Stimulated activated CD8-positive, alpha-beta memory T cell treated with anti-CD3 and anti-CD28 coated beads, Interleukin-12 subunit alpha, Interleukin-12 subunit beta, amount 100 ng/mL, for 24 hours (primary cell): ENCODE results near the gene AVPR1B.

Experiments used
- DNase-seq: peaks from one replicate; pipeline ENCODE4 v3.0.0-alpha.2; 2020; ENCODE audit errors: extremely low read depth

AVPR1B gene, protein sequence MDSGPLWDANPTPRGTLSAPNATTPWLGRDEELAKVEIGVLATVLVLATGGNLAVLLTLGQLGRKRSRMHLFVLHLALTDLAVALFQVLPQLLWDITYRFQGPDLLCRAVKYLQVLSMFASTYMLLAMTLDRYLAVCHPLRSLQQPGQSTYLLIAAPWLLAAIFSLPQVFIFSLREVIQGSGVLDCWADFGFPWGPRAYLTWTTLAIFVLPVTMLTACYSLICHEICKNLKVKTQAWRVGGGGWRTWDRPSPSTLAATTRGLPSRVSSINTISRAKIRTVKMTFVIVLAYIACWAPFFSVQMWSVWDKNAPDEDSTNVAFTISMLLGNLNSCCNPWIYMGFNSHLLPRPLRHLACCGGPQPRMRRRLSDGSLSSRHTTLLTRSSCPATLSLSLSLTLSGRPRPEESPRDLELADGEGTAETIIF

DNA sequence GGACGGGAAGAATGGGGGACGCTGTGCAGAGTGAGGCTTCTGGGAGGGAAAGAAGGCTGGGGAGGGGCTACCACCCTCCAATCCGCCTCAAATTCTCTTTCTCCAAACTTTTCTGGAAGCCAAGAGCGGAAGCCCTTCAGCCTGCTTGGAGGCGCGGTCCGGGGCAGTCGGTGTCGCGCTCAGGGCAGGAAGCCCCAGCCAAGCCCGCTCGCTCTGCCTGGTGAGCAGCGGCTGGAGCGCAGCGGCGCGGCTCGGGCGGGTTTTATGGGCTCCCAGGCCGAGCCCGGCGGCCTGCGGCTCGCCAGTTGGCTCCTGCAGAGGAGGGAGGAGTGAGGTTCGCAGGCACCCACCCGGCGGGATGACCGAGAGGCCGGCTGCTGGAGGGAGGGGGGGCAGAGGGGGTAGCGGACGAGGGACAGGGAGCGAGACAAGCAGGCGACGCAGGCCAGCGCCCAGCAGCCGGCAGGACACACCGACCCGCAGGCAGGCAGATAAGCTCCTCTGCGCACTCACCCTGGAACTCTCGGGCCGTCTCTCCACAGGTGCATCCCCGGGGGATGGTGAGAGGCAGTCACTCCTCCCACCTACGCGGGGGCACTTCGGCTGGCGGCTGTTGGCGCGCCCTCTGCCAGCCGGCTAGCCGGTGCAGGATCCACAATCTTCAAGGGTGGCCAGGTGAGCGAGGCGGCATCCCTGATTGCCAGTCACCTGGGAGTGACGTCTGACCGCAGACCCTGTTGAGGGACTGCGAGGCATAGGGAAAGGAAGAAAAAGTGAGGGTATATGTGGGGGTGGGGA, at the start of gene AVPR1B:
Gene AVPR1B, minus strand, starts transcription at position 238 of the 798 bp plus-strand sequence. CDS start 498 bp downstream, outside the sequence.
- DNase-seq: no peak

DNA sequence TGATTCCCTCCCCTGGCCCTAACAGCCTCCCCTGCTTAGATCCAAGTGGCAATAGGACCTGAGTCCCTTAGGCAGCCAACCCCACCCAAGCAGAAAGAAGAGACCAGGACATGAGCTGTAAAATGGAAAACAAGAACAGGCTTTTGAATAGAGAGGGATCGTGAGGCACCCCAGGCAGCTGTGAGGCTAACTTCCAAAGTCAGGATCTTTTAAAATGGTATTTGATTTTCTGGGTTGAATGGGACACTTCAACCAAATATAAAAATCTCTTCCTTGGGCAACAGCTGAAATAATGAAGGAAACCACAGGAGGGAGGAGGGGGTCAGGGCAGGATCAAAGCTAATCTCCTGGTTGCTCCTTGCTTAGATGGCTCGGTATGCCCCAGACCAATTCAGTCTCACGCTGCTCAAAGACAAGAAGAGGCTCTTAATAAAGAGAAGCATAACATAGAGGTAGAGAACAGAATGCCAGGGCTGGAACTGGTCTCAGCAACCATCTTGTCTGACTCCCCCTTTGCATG, 28.6 kb upstream of the AVPR1B start:
- DNase-seq: no peak

DNA sequence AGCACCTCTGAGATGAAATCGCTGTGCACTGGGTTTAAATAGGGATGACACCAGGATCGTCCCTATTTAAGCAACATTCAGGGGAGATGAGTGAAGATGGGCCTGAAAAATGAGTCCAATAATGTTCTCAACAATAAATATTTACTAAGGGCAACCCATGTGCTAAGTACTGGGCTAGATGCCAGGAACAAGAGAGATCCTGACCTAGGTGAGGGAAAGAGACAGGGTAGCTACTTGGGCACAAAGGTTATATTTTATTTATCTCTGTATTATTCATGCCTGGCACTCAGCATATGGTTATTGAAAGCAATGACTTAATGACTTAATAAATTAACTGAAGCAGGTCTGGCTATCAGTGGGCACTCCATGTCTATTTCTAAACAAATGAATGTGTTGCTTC, 27.4 kb upstream of the AVPR1B start:
- no peak for DNase-seq

DNA sequence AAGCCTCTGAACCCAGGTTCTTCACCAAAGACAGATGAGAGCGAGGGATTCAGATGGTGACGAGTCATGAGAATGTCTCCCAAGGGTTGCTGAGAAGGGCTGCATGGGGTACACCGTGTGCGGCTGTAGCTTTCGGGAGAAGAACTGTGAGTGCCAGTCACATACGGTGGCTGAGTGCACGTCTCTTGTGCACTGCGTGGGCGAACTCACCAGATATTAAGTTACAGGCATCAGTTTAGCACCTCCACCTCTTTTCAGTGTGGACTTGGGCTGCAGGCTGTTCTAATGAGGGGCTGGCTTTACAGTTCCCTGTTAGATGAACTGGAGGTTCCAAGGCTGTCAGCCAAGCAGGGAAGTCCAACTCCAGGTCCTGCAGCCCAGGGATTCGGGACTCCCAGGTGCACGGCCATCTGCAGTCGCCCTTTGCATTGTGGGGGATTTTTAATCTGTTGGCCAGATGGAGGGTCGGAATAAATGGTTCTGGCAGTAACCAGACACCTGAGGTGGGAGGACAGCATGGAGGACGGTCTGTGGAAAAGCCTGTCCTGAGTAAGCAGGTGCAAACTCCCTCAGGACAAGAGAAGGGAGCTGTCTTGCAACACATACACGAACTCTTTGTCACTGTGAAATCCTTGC, 26.5 kb upstream of the AVPR1B start:
- DNase-seq: no peak

DNA sequence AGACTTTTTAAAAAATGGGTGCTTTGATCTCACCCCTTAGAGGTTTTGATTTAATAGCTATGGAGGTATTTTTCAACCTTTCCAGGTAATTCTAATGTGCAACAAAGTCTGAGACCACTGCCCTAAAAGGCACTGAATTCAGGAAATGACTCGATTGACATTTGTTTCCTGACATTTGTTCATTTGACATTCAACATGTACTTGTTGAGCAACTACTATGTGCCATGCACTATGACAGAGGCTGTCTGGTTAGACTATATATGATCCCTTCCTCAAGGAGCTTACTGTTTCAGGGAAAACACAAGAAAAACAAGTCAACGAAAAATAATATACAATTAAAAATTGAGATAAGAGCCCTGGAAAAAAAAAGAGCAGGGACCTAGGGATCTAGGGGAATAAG, 25.6 kb upstream of the AVPR1B start:
- no peak for DNase-seq

DNA sequence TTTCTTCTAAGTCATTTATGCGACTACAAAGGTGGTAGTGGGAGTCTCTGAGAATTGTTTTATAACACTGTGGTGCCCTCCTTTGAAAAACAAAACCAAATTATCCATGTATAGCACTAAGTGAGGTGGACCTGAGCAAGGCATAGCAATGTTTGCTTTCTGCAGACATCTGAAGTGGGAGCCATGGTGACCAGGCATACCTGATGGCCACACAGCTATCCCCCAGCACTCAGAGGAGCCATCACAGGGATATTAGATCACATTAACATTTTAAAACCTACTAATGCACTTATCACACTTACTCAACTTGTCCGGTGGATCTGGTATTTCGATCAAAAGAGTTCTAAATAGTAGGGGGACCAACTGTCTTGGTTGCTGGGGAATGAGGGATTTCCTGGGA, 24.8 kb upstream of the AVPR1B start:
- DNase-seq: no peak

DNA sequence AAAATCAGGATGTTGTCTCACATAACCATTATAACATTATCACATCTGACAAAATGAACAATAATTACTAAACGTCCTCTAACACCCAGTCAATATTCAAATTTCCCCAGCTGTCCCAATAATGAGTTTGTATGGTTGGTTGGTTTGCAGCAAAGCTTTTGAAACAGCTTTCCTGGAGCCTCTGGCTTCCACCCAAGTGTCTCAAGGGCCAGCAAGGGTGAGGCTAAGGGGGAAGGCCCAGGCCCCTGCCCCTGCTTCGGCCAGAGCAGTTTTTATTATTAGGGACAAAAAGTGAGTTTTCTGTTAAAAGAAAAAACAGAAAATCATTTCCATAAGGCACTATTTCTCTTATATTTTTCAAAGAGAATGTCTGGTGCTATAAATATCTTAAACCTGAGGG, 19.1 kb upstream of the AVPR1B start:
- no peak for DNase-seq

DNA sequence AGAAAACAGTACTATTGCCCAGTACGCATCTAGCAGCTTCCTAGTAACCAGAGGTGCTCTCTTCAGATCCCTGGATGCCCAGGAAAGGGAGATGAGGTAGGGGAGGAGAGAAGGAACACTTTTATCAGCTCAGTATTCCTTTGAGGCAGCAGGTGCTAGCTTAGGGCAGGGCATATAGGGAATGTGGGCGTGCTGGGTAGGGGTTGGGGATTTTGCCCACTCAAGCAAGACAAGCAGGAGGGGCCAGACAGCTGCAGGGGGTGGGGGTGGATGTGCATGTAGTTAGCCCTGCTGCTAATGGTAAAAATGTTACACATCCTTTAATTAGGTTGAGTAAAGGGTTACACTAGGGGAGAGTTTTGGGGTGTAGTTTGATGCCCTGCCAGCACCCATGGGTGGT, 18.1 kb upstream of the AVPR1B start:
- no peak for DNase-seq

DNA sequence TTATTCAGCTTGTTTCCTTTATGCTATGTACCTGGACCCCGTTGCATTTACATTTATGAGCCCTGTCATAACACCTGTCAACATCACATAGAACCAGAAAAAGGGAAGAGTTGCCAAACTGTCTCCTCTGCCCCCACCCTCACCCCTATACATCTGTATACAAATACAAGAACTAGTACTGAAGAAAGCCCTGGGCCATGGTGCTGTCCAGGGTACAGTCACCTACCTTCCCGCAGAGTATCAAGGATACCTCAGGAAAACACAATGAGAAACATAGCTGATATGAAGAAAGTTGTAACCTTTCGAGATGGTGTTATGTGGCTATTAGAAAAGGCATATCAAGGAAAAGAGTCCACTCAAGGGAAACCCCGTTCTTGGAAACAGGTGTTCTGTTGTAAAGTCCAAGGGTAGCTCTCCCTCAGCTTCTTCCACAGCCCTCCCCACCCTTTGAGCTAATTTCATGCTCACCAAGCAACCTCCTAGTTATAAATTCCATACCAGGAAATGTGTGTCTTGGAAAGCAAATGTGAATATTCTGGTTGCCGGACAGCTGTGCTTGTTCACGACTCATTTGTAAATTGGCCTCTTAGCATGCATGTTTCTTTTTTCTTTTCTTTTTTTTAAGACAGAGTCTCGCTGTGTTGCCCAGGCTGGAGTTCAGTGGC, 16.7 kb upstream of the AVPR1B start:
- no peak for DNase-seq

DNA sequence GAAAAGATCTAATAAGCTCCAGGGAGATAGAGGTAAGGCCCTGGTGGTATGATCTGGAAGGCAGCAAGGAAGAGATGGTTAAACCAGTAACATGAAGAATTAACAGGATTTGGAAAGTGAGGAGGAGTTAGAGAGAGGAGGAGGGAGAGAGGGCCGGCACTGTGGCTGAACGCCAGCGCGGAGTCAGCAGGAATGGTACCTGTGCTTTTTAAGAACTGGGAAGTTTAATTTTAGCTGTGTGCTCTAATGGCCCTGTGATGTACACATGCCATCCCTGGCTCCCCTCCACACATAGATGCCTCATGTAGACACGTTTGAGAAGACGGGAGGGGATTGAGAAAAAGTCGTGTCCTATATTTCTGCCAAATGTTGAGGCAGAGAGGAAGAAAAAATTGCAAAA, 13.8 kb upstream of the AVPR1B start:
- no peak for DNase-seq

DNA sequence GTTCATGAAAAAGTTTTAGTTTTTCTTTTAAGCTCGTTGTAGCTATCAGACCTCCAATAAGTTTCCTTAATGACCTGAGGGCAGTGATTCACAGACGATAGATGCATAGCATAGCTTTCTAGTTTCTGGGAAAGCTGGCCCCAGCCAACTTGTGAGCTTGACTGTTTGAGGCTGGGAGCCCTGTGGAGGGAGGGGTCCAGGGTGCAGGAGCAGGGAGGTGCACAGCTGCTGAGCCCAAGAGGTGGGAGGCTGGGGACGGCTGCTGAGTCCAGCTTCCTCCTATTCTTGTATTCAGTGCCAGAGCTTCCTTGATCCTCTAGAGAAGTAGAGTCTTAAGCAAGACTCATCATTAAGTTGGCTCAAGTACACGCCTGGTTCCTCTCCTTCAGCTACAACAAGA, 11.0 kb upstream of the AVPR1B start:
- no peak for DNase-seq

DNA sequence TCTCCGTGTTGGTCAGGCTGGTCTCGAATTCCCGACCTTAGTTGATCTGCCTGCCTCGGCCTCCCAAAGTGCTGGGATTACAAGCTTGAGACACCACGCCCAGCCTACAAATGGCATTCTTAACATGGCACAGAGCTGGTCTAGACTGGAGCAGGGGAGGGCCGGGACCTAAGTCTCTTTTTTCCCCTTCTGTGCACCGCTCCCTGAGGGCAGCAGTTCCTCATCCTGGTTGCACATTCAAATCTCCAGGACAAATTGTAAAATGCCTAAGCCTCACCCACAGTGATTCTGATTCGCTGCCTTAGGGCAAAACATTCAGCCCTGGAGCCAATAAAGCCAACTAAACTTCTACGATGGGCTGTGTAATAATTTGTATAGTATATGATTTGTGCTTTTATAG, 10.1 kb upstream of the AVPR1B start:
- DNase-seq: no peak

DNA sequence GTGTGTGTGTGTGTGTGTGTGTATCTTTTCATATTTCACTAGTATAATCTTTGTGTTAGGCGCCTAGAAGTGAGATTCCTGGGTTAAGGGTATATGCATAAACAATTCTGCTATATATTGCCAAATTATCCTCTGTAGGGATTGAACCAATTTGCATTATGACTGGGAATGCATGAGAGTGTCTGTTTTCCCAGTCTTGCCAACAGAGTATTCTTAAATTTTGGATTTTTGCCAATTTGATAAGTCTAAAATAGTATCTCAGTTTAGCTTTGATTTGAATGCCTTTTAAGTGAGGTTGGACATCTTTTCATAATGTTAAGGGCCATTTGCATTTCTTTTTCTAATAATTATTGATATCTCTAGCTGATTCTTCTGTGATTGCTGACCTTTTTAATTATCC, 8.2 kb upstream of the AVPR1B start:
- no peak for DNase-seq

DNA sequence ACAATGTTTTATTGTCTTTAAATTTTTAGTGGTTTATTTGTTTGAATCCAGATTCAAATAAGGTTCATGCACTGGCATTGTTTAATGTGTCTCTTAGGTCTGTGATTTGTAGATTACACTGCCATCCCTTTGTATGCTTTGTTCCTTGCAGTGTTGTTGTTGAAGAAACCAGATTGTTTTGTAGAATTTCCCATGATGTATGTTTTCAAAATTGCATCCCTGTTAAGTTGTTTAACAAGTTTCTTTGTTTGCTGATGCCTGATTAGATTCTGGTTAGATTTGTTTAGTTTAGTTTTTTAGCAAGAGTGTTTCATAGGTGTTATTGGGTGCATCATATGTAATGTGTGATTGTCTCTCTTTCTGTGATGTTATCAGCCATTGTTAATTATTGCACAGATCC, 5.5 kb upstream of the AVPR1B start:
- DNase-seq: no peak

DNA sequence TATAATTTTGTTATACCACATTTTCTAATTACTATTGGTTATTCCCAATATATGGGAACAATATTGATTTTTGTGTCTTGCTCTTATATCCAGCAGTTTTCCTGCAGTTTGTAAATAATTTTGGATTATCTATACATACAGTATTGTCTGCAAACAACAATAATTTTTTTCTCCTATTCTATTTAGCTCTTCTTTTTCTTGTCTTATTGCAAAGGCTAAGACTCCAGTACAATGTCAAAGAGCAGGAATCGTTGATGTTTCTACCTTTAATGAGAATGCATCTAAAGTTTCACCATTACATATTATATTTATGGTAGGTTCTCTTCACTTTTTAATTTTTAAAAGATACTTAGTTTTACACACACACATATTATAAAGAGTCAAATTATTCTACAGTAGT, 4.1 kb upstream of the AVPR1B start:
- DNase-seq: no peak

DNA sequence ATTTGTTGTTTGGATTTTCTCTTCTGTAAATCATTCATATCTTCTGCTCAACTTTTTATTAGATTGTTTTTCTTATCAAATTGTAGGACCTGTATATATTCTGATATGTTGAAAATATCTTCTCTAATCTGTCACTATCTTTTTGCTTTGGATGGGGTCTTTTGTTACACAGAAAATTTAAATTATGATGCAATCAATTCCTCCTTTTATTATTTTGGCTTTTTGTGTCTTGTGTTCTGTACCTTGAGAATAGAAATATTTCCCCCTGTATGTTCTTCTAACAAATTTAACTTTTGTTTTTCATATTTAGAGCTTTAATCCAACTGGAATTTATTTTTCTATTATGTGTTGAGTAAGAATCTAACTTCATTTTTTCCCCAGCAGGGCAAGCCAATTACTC, 3.2 kb upstream of the AVPR1B start:
- DNase-seq: no peak

DNA sequence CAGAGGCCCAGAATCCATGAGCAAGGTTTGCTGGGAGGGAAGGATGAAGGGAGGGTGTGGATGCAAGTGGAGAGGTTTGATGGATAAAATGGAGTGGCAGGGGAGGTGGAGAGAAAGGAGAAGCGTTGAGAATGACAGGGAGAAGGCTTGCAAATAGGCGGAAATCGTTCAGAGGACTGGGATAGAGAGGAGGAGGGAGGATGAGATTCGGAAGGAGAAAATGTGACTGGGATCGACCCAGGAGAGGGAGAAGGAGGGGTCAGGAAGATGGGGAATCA, 376 bp downstream of the AVPR1B start:
- DNase-seq: no peak

DNA sequence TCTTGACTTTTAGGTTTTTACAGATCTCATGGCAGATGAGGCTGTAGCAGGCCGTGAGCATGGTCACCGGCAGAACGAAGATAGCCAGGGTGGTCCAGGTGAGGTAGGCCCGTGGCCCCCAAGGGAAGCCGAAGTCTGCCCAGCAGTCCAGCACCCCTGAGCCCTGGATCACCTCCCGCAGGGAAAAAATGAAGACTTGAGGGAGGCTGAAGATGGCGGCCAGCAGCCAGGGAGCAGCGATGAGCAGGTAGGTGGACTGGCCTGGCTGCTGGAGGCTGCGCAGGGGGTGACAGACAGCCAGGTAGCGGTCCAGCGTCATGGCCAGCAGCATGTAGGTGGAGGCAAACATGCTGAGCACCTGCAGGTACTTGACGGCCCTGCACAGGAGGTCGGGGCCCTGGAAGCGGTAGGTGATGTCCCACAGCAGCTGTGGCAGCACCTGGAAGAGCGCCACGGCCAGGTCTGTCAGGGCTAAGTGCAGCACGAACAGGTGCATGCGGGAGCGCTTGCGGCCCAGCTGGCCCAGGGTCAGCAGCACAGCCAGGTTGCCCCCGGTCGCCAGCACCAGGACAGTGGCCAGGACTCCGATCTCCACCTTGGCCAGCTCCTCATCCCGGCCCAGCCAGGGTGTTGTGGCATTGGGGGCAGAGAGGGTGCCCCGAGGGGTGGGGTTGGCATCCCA, 856 bp downstream of the AVPR1B start:
- DNase-seq: no peak

DNA sequence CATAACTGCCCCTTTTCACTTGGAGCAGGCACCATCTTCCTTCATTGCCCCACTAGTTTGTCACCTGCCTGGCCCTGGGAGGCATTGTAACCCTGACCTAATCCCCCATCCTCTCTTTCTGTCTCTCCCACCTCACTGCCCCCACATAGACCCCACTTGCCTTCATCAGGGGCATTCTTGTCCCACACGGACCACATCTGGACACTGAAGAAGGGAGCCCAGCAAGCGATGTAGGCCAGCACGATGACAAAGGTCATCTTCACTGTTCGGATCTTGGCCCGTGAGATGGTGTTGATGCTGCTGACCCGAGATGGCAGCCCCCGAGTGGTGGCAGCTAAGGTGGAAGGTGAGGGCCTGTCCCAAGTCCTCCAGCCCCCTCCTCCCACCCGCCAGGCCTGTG, 1.4 kb downstream of the AVPR1B start:
- DNase-seq: no peak

DNA sequence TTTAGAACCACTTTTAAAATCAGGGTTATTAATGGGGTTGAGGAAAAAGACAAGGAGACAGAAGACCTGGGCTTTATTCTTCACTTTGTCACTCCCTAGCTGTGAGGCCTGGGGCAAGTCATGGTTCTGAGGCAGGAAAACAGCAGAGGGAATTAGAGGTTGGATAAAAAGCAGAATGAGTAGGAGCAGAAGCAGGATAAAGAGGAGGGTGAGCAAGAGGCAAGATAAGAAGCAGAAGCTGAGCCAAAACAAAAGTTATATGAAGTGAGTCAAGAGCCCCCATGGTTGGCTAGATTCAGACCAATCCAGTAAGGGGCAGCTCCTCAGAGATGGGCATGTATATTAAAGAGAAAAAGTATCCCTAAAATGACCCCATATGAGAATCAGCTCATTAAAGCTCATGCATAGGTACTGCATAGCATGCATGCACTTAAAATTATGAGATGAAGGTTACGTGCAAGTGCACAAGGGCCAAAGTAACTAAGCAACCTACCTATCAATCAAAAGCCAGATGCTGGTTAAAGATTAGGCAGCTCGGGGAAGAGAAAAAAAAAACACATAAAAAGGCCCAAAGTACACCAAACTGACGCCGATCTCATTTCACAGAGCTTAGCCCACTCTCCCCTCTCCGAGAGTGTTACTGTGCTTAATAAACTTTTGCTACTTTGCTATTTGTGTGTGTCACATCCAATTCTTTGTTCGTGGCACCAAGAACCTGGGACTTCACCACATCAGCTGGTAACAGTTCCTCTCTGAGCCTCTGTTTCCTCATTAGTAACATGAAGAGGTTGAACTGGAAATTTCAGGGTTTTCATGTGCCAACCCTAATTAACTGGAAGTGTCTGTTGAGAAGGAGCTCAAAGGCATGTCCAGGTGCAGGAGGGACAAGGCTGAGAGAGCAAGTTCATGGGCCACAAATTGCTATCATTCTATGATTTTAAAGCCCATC, 2.2 kb downstream of the AVPR1B start:
- no peak for DNase-seq
